ENCODE measurements around the gene C1QTNF2. TPM values are rescaled to one million over a fixed set of nuclear protein-coding genes. Genes with fewer than 3 reads are reported as not detected.

Gene C1QTNF2
- total RNA-seq, 1 donor from 2014 or later, result not detected

DNA sequence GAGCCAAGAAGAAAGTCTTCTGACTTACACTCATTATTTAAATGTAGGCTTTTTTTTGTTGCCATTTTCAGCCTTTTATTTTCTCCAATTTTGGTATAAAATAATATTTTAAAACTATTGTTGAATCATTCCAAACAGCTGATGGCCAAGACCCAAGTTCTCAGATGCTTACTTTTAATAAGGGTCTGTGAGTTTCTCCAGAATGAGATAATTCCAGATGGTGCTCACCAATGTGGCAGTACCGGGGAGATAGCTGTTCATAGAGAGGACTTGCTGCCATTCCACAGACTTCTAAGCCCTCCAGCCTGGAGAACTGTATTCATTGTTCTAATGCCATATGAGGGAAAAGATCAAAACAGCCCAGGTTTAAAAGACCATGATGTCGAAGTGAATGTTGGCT, 5.3 kb upstream of the C1QTNF2 start:
- intact Hi-C loops (cut with micrococcal nuclease), result no loop called here

DNA sequence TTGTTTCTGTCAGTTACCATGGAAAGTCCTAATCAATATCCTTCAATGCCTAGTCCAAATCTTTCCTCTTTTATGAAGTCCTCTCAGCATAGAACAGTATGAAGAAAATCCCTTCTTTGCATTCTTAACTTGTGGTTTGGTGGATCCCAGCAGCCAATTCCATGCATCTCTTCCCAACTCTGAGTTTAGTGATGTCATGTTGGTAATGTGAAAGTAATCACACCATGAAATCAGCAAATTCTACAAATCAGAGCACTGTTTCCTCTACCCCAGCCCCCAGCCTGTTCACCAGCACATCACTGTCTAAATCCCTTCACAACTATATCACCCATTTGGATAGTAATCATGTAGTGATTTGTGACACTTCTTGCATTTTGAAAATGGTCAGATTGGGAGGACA, 4.7 kb upstream of the C1QTNF2 start:
- intact Hi-C loops (cut with micrococcal nuclease), result no loop called here

DNA sequence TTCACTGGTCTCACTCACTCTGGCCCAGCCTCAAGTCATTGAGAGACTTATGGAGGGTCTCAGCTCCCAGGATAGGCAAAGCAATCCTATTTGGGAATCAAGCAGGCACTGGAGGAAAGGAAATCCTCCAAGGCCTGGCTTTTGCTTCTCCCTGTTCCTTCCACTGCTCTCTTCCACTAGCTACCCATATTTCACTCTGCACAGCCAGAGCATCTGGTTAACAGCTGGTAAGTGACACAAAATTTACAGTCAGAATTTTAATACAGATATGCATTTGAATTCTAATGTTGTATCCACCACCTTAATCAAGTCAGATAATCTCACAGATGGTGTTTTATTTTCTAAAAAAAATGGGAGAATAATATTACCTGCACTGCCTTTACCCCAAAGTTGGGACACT, 868 bp upstream of the C1QTNF2 start:
- intact Hi-C loops (cut with micrococcal nuclease), result no loop called here

DNA sequence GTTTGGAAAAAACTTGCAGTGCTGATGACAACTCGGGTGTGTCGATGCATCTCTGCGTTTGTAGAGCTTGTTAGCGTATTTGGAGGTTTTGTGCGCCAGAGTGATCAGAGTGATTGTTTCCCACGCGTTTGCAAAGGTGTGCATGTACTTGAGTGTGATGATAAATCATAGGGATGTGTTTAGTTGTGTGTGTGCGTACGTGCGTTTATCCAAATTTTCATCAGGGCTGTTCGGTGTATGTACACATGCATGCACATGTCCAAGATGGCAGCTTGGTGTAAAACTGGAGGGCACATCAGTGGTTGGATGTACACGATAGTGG, 248 bp upstream of the C1QTNF2 start:
- intact Hi-C loops (cut with micrococcal nuclease), result no loop called here

DNA sequence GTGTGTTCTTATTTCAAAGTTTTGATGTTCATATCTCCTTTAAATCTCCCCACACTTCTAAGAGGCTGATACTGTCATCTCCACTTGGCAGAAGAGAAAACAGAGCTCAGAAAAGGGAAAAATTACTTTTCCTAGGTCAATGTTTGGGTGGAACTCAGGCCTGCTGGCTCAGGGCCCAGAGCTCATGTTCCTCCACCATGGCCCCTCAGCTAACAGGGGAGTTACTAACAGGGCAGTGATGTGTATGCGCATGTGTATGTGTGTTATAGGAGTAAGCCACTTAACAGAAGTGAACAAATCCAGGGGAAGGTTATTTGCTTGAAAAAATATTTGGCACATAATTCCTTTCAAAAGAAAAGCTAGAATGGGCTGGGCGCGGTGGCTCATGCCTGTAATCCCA, 2.5 kb downstream of the C1QTNF2 start:
- intact Hi-C loops (cut with micrococcal nuclease), result no loop called here

DNA sequence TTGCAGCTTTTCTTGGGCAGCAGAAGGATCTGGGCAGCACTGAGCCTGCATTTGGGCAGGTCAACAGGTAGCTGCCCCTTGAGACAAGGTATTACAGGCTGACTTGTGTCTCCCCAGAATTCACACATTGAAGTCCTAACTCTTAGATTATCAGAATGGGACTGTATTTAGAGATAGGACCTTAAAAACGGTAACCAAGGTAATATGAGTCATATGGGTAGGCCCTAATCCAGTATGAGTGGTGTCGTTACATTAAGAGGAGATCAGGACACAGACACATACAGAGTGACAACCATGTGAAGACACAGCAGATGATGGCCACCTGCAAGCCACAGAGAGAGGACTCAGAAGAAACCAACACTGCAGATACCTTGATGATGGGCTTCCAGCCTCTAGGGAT, 3.2 kb downstream of the C1QTNF2 start:
- intact Hi-C loops (cut with micrococcal nuclease), result no loop called here

DNA sequence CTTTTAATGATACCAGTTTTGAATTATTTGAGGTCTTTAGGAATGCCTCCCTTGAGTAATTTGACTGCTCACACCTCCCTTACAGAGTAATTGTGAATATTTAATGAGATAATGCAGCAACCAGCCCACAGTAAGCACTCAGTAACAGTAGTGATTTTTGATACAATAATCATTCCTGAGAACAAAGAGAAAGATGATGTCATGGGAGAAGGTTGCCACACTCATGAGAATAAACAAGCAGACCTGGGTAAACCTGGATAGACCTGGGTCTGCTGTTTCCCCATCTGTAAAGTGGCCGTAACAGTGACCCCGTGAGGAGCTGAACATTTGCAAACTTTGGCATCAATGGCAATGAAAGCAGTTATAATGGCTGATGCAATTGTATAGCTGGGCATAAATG, 4.2 kb downstream of the C1QTNF2 start:
- intact Hi-C loops (cut with micrococcal nuclease), result no loop called here

DNA sequence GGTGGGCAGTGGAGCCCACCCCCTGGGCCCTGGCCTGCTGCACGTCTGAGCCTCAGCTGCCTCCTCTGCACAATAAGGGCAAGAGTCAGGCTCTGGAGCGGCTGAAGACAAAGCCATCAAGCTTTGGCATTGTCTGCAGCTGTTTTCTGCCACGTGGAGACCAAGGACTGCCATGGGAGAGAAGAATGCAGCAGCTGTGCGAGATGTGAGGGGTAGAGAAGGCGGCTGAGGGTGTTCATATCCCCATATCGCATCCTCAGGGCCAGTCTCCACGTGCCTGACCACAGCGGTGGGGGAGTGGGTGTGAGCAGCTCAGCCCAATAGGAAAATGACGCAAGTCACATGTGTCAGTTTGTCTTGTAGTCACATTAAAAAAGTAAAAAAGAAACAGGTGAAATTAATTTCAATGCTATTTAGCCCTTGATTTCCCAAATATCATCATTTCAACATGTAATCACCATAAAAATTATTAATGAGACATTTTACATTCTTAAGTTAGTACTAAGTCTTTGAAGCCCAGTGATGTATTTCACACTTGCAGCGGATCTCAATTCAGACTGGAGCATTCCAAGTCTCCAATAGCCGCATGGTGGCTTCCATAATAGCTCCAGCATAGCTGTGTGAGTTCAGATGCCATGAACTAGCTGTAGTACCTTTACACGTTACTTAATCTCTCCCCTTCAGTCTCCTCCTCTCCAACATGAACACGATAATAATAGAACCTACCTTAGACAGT, 6.6 kb downstream of the C1QTNF2 start:
- intact Hi-C loops (cut with micrococcal nuclease), result no loop called here

DNA sequence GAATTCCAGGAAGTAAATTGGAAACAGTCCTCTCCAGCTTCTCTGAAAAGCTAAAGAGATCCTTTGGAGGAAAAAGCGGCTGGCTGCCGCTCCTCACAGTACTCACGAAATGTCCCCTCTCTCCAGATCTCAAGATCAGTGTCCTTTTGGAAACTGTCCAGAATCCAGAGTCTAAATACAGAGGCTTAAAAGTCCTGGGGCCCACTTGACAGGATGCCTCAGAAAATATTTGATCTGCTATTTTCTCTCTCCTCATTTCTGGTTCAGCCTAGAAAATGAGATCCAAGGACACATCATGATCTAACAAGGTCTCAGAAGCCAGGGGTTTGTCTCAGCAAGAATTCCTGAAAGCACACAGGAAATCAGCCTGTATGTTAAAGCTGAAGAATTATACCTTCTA, 7.2 kb downstream of the C1QTNF2 start:
- intact Hi-C loops (cut with micrococcal nuclease), result no loop called here

DNA sequence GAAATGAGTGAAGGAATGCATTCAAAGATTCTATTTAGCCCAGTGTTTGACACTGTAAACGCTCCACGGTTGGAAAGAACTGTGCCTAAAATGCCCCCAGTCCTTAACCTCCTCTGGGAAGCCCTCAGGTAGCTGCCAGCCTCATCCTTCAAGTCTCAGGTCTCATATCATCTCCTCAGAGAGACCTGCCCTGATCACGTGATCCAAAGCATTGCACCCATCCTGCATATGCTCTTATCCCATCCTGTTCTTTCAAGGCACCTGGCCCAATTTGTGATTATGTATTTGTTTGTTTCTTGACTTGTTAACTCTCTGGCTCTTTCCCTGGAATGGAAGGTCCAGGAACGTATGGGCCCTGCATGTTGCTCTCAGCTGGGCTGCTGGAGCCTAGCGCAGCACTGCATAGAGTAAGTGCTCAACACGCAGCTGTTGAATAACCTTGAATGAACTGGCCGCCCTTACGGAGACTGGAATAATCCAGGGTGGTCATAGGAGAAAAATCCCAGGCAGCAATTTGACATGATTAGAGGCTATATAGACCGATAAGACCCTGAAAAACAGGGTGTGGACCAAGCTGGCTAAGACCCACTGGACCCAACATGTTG, 8.7 kb downstream of the C1QTNF2 start:
- intact Hi-C loops (cut with micrococcal nuclease), result no loop called here

DNA sequence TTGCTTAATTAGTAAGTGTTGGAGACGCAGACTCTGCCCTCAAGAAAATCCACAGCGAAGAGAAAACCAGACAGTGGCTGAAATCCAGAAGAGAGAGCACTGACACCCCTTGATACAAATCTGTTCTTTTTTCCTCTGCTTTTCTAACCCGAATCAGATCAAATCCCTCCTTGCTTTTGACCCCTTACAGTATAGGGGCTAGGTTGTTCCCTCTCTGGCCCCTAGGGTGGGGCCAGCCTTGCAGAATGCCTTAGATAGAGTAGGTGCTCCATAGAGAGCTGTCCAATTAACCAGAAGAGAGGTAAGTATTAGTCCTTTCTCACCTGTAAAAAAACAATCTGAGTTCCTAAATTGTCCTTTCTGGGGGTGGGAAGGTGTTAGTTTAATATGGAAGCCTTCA, 10.1 kb downstream of the C1QTNF2 start:
- intact Hi-C loops (cut with micrococcal nuclease), result no loop called here

DNA sequence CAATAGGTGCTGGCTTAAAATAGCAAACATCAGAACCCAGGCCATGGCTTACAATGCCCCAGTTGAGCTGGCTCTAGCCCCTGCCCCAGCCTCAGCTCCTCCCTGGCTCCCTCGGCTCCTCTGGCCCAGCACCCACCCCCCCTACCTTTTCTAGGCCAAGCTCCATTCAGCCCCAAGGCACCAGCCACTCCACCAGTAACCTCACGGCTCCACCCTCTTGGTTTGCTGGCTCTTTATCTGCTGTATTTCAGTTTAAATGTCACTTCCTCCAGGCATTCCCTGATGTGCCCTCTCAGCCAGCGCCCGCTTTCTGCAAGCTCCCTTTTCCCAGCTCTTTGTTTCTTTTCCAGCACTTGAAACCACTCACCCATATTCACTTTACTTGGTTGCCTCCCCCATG, 10.6 kb downstream of the C1QTNF2 start:
- intact Hi-C loops (cut with micrococcal nuclease), result no loop called here

DNA sequence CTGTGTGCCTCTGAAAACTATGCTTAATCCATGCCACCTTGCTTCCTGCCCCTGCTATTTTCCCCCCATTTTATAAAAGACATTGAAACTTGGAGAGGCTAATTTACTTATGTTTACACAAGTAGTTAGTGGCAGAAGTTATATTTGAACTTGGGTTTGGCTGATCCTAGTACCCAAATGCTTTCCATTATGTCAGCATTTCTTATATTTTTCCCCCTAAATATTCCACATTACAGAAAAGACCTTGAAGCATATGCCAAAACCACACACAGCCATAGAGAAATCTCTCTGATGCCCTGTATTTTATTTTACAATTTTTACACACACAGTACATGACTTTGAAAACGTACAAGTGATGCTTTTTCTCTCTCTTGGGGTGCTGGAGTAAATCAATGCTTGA, 11.2 kb downstream of the C1QTNF2 start:
- intact Hi-C loops (cut with micrococcal nuclease), result no loop called here

DNA sequence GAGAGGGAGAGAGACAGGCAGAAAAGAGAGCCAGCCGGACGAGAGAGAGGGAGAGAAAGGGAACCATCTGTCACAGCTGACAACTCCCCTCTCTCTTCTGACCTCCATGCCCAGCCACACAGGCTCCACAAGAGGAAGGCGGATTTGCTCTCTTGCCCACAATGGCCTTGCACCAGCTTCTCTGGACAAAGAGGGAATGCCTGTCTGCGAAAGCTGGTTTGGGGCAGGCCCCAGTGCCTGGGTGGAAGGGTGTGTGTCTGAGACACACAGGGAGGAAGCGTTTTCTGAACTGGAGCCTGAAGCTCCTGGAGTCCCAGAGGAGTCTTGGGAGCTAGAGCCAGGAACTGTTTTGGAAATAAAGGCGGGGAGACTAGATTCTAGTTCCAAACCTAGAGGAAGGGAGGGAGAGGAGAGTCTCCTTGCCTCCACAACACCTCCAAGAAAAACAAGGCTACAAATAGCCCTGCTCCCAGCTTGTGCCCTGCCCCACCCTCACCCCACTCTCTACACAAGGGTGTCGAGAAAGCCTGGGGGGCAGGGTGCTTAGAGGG, 12.5 kb downstream of the C1QTNF2 start:
- intact Hi-C loops (cut with micrococcal nuclease), result no loop called here

DNA sequence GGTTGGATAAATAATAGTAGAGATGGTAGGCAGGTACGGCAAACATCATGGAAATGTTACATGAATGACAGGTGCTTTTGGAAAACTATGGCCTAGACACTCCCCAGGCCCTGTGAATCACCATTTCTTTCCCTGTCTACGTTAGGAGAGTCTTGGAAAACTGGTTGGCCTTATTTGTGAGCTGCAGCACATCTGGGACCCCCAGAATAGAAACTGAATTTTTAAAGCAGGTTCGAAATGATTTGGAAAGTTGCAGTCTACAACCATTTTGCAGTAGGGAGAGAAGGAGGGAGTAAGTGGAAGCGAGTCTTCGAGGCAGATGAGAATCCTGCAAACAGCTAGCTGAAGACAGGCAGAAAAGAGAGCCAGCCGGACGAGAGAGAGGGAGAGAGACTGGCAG, 13.0 kb downstream of the C1QTNF2 start:
- intact Hi-C loops (cut with micrococcal nuclease), result no loop called here

DNA sequence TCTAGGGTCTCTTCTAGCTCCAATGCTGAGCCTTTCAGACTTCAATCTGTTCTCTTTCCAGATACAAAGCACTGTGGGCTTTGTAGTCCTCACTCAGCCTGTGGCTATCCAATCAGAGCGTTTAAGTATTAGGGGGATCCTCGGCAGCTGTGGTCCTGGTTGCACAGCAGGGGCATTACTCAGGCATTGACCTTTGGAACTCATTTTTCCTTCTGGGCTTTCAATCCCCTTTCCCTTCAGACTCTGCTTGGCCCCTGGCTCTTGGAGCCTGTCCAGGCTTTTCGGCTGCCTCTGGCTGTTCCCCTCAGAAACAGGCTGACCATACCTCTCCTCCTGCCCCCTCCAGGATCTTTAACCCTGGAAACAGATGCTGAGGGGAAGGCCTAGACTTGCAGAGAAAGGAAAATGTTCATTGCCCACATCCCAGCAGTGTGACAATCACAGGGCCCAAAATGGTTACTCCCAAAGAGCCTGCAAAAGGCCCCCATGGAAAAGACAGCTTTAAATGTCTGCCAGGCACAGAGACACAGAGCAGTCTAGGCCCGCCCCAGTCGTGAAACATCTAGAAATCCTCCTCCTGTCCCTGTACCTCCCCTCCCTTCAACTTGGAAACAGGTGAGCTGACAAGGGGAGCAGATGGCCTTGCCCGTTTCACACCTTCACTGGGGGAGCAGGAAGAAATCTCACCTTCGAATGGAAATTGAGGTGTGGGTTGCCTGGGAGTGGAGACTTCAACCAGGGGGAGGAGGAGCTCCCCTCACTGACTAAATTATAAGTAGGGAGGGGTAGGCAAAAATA, 13.7 kb downstream of the C1QTNF2 start:
- intact Hi-C loops (cut with micrococcal nuclease), result no loop called here

DNA sequence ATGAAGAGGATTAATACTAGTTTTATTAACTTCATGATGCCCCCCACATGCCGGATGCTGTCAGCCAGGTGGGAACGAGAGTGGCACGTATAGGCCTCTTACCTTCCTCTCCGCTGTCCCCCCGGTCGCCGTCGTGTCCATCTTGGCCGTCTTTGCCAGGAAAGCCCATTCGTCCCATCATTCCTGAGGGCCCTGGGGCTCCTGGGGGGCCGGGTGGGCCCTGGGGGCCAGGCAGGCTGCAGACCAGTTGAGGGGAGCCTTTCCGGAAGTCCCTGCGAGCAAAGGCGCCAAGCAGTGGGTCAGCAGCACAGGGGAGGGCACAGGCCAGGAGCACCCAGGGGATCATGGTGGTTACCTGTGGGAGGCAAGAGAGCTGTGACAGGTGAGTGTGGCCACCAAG, 15.8 kb downstream of the C1QTNF2 start:
- intact Hi-C loops (cut with micrococcal nuclease), result no loop called here

DNA sequence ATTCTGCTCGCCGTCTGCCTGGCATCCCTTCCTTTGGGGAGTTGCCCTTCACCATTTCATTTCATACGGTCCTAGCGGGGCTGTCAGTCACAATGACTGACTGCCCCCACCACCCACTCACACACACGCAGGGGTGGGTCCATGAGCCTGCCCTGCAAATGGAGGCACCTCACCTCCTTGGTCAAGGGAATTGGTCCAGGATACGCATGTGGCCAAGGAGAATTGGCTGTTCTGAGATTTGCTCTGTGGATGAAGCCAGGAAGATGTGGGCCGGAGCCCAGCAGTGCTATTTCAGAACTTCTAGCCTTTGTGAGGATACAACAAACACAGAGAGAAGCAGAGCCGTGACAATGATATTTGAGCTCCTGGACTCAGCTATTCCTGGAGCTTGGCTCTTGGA, 17.0 kb downstream of the C1QTNF2 start:
- intact Hi-C loops (cut with micrococcal nuclease), result no loop called here

DNA sequence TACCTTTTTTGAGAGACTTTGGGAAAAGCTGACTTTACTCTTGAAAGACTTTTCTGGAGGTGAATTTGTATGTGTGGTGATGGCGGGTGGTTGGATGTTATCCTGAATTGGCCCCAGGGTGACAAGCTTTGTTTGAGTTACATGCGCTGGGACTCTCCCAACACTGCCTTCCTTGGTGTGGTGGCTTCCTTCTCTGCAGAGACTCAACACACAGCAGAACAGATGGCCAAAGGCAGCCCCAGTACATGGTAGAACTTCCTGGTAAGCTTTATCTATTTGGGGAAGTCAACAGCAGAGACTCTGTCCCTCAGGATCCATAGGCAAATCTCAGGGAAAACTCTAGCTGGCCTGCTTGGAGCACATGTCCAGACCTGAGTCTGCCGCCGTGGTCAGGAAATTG, 18.1 kb downstream of the C1QTNF2 start:
- intact Hi-C loops (cut with micrococcal nuclease), result no loop called here

DNA sequence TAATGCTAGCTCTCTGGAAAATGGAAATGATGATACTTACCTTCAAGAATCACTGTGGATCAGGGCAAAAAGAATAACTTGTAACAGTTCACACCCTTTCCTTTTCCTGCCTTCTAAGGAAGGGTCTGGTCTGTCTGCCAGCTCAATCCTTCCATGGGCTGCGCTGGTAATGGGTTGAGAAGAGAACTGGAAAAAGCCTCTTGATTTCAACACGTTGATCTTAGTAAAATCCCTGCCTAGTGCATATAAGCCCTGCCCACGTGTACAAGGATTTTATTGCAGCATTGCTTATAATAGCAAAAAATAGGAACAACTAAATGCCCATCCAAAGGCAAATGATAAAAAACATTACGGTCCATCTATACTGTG, 20.5 kb downstream of the C1QTNF2 start:
- intact Hi-C loops (cut with micrococcal nuclease), result loop anchor here (10.0 kb wide), 1 partner anchor 835 kb away; no protein-coding TSS in a partner anchor

DNA sequence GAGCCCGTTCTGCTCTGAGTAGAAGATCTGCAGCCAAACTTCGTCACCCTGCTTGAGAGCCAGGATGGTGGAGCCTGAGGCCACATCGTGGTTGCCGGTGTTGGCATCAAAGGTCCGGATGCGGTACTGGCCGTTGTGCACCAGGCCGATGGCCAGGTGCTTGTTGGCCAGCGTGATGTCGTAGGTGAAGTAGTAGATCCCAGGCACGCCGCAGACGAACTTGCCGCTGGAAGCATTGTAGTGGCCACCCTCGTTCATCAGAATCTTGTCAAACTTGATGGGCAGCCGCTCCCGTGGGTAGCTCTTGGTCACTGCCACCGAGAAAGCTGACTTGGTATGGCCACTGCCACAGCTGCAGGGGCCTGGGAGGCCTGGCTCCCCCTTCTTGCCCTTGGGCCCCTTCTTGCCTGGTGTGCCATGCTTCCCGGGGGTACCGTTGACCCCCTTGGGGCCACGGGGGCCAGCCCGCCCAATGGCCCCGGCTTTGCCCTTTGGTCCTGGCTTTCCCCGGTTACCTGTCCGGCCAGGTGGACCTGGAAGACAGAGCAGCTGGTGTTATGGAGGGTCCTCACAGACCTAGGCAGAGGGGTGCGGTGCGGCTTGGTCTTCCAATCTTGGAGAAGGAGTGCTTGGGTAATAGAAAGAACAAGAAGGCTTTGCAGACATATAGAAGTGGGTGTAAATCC, 21.0 kb downstream of the C1QTNF2 start:
- intact Hi-C loops (cut with micrococcal nuclease), result loop anchor here (10.0 kb wide), 1 partner anchor 835 kb away; no protein-coding TSS in a partner anchor

DNA sequence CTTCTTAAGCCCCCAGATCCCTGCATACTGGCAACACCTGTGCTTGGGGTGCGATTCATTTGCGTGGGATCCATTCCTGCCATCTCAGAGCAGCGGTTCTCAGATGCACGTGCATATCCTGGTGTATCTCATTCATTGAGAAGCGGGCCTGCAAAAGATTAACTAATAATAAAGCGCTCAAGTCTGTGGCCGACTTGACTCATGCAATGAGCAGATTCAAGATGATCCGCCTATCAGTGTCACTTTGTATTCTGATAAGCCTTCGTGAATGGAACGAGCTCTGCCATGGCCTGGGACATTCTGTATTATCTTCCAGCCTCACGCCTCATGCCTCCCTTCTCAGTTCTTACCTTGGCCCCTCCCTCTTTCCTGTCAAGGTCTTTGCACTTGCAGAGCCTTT, 22.3 kb downstream of the C1QTNF2 start:
- intact Hi-C loops (cut with micrococcal nuclease), result loop anchor here (10.0 kb wide), 1 partner anchor 833 kb away; no protein-coding TSS in a partner anchor

All from T-helper 1 cell treated with Interleukin-12 subunit alpha and Interleukin-12 subunit beta and Interleukin-4 antibody, amounts not matched to agents 30 ng/mL and 1 ng/mL, for 36 hours (primary cell).